ENCODE results near the gene STAMBP. TPM values are rescaled to one million over a fixed set of nuclear protein-coding genes. Genes with fewer than 3 reads are reported as not detected.
"Not testable (repeated sequence)": the region's sequence is repeated elsewhere in the genome, so short reads cannot be mapped to it uniquely, and the experiment has no call there.

Gene STAMBP
- total RNA-seq, 2 donors from 2014 or later: 101 to 107 TPM

DNA sequence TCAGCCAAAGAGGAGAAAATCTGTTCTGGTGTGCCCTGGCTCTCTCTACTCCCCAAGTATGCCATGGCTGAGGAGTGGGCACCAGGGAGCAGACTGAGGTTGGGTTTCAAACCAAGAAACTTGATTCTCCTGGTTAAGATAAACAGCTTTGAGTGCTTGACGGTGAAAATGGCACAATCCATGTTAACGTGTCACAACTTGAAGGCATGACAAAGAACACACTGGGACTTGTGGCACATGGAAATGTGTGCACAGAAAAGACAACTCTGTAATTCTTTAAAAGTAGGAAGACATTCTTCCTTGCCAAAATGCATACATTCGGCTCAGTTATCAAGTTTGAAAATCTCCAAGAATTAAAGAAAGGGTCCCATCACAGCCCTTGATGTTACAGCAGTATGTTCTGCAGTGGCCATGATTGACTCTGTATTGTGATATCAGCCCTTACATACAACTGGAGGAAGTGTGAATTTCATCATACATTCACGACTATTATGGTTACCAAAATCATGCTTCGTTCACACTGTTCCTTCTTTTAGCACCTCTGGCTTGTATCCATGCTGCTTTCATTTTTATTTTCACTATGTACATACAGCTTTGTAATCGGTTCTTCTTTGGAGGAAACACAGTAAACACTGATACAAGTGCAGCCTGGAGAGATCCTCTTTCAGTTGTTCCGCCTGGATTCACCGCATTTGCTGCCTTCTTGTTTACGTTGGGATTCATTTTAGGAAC, 48.5 kb downstream of the STAMBP start:
- Mint-ChIP-seq H3K4me3 (no peak overlapping the region), H3K27me3 (ENCODE audit: low read depth) (no peaks in the 10 kb centered on the region), H3K27ac (no peak overlapping the region), H3K4me1 (ENCODE audit: low read depth) (no peaks in the 10 kb centered on the region), H3K36me3 (ENCODE audit: insufficient read depth in 2 of 2) (no peaks in the 10 kb centered on the region), H3K9me3 (no peaks in the 10 kb centered on the region)
- DNase-seq: no peak
- ATAC-seq (replicated peaks in 1 of 2): peak; percentile 37 to 64

DNA sequence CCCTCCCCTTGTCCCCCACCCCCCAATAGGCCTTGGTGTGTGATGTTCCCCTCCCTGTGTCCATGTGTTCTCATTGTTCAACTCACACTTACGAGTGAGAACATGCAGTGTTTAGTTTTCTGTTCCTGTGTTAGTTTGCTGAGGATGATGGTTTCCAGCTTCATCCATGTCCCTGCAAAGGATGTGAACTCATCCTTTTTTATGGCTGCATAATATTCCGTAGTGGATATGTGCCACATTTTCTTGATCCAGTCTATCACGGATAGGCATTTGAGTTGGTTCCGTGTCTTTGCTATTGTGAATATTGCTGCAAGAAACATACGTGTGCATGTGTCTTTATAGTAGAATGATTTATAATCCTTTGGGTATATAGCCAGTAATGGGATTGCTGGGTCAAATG, 49.2 kb downstream of the STAMBP start:
- not testable (repeated sequence) for H3K4me3 Mint-ChIP-seq; DNase-seq; H3K9me3 Mint-ChIP-seq; H3K27me3 Mint-ChIP-seq (ENCODE audit: low read depth); ATAC-seq (replicated peaks in 1 of 2); H3K4me1 Mint-ChIP-seq (ENCODE audit: low read depth); H3K36me3 Mint-ChIP-seq (ENCODE audit: insufficient read depth in 2 of 2); H3K27ac Mint-ChIP-seq

- Mint-ChIP-seq H3K36me3 (ENCODE audit: insufficient read depth in 2 of 2) (no peaks in the 10 kb centered on the region), H3K4me1 (ENCODE audit: low read depth) (peaks cover 31% of the 10 kb centered on the region), H3K27ac (no peak overlapping the region), H3K27me3 (ENCODE audit: low read depth) (no peaks in the 10 kb centered on the region), H3K9me3 (peaks cover 0 to 2% of the 10 kb centered on the region in 2 donors), H3K4me3 (no peak overlapping the region)
- no peak for DNase-seq
- no peak for ATAC-seq (replicated peaks in 1 of 2)
Measured at GRCh38 chr2:73885406-73885805, 56.6 kb downstream of the STAMBP start.

- H3K36me3 Mint-ChIP-seq (ENCODE audit: insufficient read depth in 2 of 2): no peaks in the 10 kb centered on the region
- DNase-seq (peak; percentile 57), ATAC-seq (replicated peaks in 1 of 2) (peak; percentile 92 to 93)
- H3K9me3 Mint-ChIP-seq: peaks cover 0 to 2% of the 10 kb centered on the region in 2 donors
- H3K4me1 Mint-ChIP-seq (ENCODE audit: low read depth): peaks cover 31% of the 10 kb centered on the region
- no peak overlapping the region for H3K27ac Mint-ChIP-seq
- peak overlapping the region; percentile 15 to 46 for H3K4me3 Mint-ChIP-seq
- no peaks in the 10 kb centered on the region for H3K27me3 Mint-ChIP-seq (ENCODE audit: low read depth)
Measured at GRCh38 chr2:73886357-73886756, 57.6 kb downstream of the STAMBP start.

DNA sequence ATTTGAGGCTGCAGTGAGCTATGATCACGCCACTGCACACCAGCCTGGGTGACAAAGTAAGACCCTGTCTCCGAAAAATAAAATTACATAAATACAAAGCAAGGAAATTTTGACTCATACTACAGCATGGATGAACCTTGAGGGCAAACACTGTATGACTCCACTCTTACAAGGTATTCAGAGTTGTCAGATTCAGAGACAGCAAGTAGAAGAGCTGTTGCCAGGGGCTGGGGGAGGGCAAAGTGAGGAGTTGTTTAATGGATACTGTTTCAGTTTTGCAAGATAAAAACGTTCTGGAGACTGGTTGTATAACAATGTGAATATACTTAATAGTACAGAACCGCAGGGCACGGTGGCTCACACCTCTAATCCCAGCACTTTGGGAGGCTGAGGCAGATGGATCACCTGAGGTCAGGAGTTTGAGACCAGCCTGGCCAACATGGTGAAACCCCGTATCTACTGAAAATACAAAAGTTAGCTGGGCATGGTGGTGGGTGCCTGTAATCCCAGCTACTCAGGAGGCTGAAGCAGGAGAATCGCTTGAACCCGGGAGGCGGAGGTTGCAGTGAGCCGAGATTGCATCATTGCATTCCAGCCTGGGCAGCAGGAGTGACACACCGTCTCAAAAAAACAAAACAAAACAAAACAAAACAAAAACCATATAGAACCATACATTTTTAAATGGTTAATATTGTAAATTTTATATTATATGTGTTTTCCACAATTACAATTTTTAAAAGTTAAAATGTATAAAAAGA, 59.0 kb downstream of the STAMBP start:
- not testable (repeated sequence) for DNase-seq; H3K27me3 Mint-ChIP-seq (ENCODE audit: low read depth); H3K36me3 Mint-ChIP-seq (ENCODE audit: insufficient read depth in 2 of 2); H3K9me3 Mint-ChIP-seq
- Mint-ChIP-seq H3K4me1 (ENCODE audit: low read depth) (peaks cover 31% of the 10 kb centered on the region), H3K4me3 (peak overlapping the region in 1 of 2 donors; percentile 17), H3K27ac (peak overlapping the region; percentile 33)
- ATAC-seq (replicated peaks in 1 of 2): peak; percentile 55 to 58

DNA sequence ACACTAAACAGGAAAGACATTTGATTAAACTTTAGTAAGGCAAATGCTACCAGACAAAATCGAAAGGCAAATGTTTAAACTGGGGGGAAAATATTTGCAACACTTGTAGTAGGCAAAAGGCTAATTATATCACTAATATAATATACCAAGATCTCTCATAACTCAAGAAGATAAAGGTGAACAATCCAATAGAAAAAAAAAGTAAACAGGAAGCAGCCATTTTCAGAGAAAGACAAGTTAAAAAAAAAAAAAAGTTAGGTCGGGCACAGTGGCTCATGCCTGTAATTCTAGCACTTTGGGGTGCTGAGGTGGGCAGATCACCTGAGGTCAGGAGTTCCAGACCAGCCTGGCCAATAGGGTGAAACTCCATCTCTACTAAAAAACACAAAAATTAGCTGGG, 59.6 kb downstream of the STAMBP start:
- Mint-ChIP-seq H3K4me3 (no peak overlapping the region), H3K27ac (peak overlapping the region; percentile 72), H3K9me3 (peaks cover 0 to 2% of the 10 kb centered on the region in 2 donors), H3K4me1 (ENCODE audit: low read depth) (peaks cover 31% of the 10 kb centered on the region), H3K27me3 (ENCODE audit: low read depth) (no peaks in the 10 kb centered on the region), H3K36me3 (ENCODE audit: insufficient read depth in 2 of 2) (no peaks in the 10 kb centered on the region)
- DNase-seq (no peak), ATAC-seq (replicated peaks in 1 of 2) (no peak)

- no peak overlapping the region for H3K27ac Mint-ChIP-seq
- no peak for ATAC-seq (replicated peaks in 1 of 2)
- H3K4me1 Mint-ChIP-seq (ENCODE audit: low read depth): peaks cover 33% of the 10 kb centered on the region
- no peak overlapping the region for H3K4me3 Mint-ChIP-seq
- no peaks in the 10 kb centered on the region for H3K27me3 Mint-ChIP-seq (ENCODE audit: low read depth)
- peaks cover 0 to 2% of the 10 kb centered on the region in 2 donors for H3K9me3 Mint-ChIP-seq
- no peak for DNase-seq
- H3K36me3 Mint-ChIP-seq (ENCODE audit: insufficient read depth in 2 of 2): no peaks in the 10 kb centered on the region
Measured at GRCh38 chr2:73889206-73889605, 60.4 kb downstream of the STAMBP start.

DNA sequence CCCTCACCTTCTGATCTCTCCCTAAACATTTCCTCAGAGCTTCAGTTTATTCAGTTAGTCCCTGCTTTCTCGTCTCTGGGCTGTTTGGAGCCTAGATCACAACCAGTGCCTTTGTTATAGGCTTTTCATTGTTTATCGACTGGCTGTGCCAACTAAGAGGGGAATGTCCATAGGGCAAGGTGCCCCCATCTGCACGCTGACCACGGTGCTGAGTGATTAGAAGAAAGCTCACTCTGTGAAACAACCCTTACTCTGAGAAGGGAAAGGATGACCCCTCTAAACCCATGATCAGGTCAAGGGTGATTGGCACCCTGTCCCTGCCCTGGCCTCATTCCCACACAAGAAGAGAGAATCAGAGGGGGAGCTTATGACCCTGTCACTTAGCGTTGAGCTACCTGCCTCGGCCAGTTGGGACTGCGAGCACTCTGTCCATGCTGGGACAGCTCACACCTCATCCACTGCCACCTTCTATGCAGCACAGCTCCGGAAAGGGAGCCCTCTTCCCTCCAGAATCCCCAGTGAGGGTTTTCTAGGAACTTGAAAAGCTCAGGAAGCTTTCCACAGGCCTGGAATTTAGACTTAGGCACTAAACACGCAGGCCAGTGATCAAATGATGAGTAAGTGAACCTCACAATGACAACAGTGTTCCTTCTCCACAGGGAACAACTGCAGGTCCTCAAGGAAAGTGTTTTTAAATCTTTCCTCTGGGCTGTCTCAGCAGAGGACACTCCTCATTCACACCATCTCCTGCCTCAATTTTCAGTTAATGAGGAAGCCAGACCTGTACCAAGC, 61.7 kb downstream of the STAMBP start:
- Mint-ChIP-seq H3K36me3 (ENCODE audit: insufficient read depth in 2 of 2) (no peaks in the 10 kb centered on the region), H3K9me3 (peaks cover 0 to 2% of the 10 kb centered on the region in 2 donors), H3K27ac (no peak overlapping the region), H3K4me1 (ENCODE audit: low read depth) (peaks cover 46% of the 10 kb centered on the region), H3K4me3 (no peak overlapping the region), H3K27me3 (ENCODE audit: low read depth) (no peaks in the 10 kb centered on the region)
- DNase-seq (no peak), ATAC-seq (replicated peaks in 1 of 2) (no peak)

- H3K9me3 Mint-ChIP-seq: peaks cover 0 to 2% of the 10 kb centered on the region in 2 donors
- H3K4me1 Mint-ChIP-seq (ENCODE audit: low read depth): peaks cover 46% of the 10 kb centered on the region
- no peaks in the 10 kb centered on the region for H3K36me3 Mint-ChIP-seq (ENCODE audit: insufficient read depth in 2 of 2)
- H3K4me3 Mint-ChIP-seq: no peak overlapping the region
- no peak overlapping the region for H3K27ac Mint-ChIP-seq
- DNase-seq: no peak
- ATAC-seq (replicated peaks in 1 of 2): no peak
- no peaks in the 10 kb centered on the region for H3K27me3 Mint-ChIP-seq (ENCODE audit: low read depth)
Measured at GRCh38 chr2:73891276-73891901, 62.6 kb downstream of the STAMBP start.

DNA sequence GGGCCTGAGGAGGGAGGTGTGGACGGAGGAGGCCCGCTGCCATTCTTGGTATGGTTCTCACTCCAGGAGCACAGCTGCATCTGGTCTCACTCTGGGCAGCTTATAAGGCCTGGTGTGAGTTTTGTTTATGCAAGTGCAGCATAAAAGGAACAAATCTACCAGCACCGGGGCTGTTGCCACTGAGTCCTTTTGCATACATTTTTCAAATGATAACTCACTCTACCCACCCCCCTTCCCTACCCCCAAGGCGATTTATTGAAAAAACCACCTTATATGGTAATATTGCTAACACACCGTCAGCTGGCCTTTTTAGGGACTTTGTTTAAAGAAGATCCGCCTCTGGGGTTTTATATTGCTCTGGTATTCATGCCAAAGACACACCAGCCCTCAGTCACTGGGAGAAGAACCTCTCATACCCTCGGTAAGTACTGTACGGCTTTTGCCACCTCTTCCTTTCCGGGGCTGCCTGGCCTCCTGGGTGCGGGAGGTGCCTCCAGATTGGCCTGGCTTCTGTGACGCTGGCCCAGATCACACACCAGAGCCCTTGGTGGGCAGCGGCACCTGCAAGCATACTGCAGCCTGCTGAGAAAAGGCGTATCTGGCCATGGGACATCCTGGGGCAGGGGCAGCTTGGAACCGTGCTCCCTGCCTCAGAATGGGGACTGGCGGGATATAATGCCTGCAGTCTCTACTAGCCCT, 64.0 kb downstream of the STAMBP start, which contains the start of gene ACTG2:
TSS of gene ACTG2 (plus strand) at position 378 of the 699 bp plus-strand sequence. CDS start 8,304 bp downstream, outside the sequence.
- ATAC-seq (replicated peaks in 1 of 2): no peak
- Mint-ChIP-seq H3K4me3 (no peak within 1 kb of the TSS), H3K27me3 (ENCODE audit: low read depth) (no peaks in the 10 kb centered on the region), H3K9me3 (no peaks in the 10 kb centered on the region), H3K4me1 (ENCODE audit: low read depth) (peaks cover 46% of the 10 kb centered on the region), H3K27ac (no peak within 1 kb of the TSS), H3K36me3 (ENCODE audit: insufficient read depth in 2 of 2) (no peaks in the 10 kb centered on the region)
- DNase-seq: no peak

- no peak for DNase-seq
- no peak for ATAC-seq (replicated peaks in 1 of 2)
- Mint-ChIP-seq H3K27me3 (ENCODE audit: low read depth) (no peaks in the 10 kb centered on the region), H3K36me3 (ENCODE audit: insufficient read depth in 2 of 2) (no peaks in the 10 kb centered on the region), H3K4me1 (ENCODE audit: low read depth) (peaks cover 39% of the 10 kb centered on the region), H3K9me3 (no peaks in the 10 kb centered on the region), H3K4me3 (no peak overlapping the region), H3K27ac (peak overlapping the region; percentile 78)
Measured at GRCh38 chr2:73893764-73894474, 65.2 kb downstream of the STAMBP start.

DNA sequence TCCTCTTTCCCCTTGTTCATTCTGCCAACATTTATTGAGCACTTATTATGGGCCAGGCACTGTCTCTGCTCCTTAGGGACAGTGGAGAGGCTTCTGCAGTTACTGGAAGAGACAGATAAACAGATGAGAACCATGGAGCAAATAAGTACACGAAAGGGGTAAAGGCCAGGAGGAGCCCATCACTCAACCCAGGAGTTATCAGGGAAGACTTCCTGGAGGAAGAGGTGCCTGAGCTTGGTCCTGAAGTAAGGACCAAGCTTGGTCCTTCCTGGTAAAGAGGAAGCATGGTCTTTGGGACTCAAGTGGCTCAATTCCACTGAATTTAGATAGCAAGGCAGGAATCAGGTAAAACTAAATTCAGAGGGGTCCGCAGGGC, 65.7 kb downstream of the STAMBP start:
- no peaks in the 10 kb centered on the region for H3K36me3 Mint-ChIP-seq (ENCODE audit: insufficient read depth in 2 of 2)
- DNase-seq (no peak), ATAC-seq (replicated peaks in 1 of 2) (no peak)
- no peaks in the 10 kb centered on the region for H3K27me3 Mint-ChIP-seq (ENCODE audit: low read depth)
- H3K4me1 Mint-ChIP-seq (ENCODE audit: low read depth): peaks cover 39% of the 10 kb centered on the region
- no peak overlapping the region for H3K4me3 Mint-ChIP-seq
- no peaks in the 10 kb centered on the region for H3K9me3 Mint-ChIP-seq
- H3K27ac Mint-ChIP-seq: peak overlapping the region; percentile 78

Measured in activated T-cell treated with anti-CD3 and anti-CD28 coated beads, Interleukin-2, amount 50 U/mL, for 72 hours (primary cell).